Colonic mucosa (tissue), 4 donors: Measurements from ENCODE around the gene DACH1. TPM values are rescaled to one million over a fixed set of nuclear protein-coding genes. Genes with fewer than 3 reads are reported as not detected.

Experiments used
- DNase-seq: peaks from one replicate; pipeline ENCODE4 v3.0.0-alpha.2; 2020
- H3K27ac ChIP-seq: fragments of 200-600 bp; one replicate; pipeline ENCODE4 v1.8.0; 2021
- H3K27me3 ChIP-seq: fragments of 200-600 bp; one replicate; pipeline ENCODE4 v1.8.0; 2021
- H3K36me3 ChIP-seq: fragments of 200-600 bp; one replicate; pipeline ENCODE4 v1.8.0; 2021
- H3K4me1 ChIP-seq: fragments of 200-600 bp; one replicate; pipeline ENCODE4 v1.8.0; 2021; ENCODE audit warnings: mild to moderate bottlenecking
- H3K4me3 ChIP-seq: fragments of 200-600 bp; one replicate; pipeline ENCODE4 v1.8.0; 2021
- H3K9ac ChIP-seq, 2 donors: one replicate each; pipeline ENCODE4 v1.7.0; 2013; ENCODE audit warnings: control low read depth in 2 of 2, low read depth in 2 of 2, low read length in 2 of 2
- H3K9me3 ChIP-seq: fragments of 200-600 bp; one replicate; pipeline ENCODE4 v1.8.0; 2021
- intact Hi-C: fragments of 100-400 bp; cut with DNase I; formaldehyde crosslinking; loops from one replicate; pipeline ENCODE4 v1.14.1; 2022
- total RNA-seq, 2 donors: library from RNA; stranded (reverse); fragmentation: NEBNext Ultra II Directional in 1 of 2; extraction: Animal tissue kit (Norgen Biotek cat#: 25700) in 1 of 2; gene quantifications; one replicate each; pipeline ENCODE4 v1.2.1, GENCODE V29; 2021
- TF ChIP-seq, protein P1 (sequence below): fragments of 200-600 bp; IDR thresholded peaks from one replicate; pipeline ENCODE4 v1.8.0; 2022; ENCODE audit warnings: antibody characterized with exemption, mild to moderate bottlenecking
- donor health status: healthy.
- donor health status: DM: no; HTN: no; CAD: no.
- donor health status: DM: no; HTN: no; CAD: no.

DACH1 gene
- total RNA-seq, 2 donors from 2014 or later = 3.9 to 5.2 TPM

GRCh38 chr13:71886880-71887279 is 19.9 kb upstream of the DACH1 start:
- H3K4me1 ChIP-seq = no peaks in the 10 kb centered on the region
- intact Hi-C loops = loop anchor here (10.0 kb wide), 1 partner anchor 922 kb away; no protein-coding TSS in a partner anchor
- DNase-seq = no peak

DNA sequence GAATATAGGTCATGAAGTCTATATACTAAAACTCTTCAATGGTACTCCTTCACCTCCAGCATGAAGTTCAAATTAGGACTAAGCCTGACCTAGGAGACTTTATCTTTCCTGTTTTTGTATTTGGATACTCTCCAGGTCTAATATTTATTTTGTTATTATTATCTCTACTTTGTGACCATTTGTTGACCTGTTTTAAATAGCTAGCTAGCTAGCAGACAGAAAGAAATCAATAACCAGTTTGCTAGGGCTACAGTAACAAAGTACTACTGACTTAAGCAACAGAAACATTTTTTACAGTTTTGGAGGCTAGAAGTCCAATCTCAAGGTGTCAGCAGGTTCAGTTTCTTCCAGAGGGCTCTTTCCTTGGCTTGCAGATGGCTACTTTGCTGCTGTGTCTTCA is 15.1 kb upstream of the DACH1 start:
- no peak overlapping the region for H3K9ac ChIP-seq
- no peak overlapping the region for H3K27ac ChIP-seq
- H3K36me3 ChIP-seq = no peaks in the 10 kb centered on the region
- no peak overlapping the region for H3K4me3 ChIP-seq
- no peaks in the 10 kb centered on the region for H3K4me1 ChIP-seq
- TF ChIP-seq, protein P1, sequence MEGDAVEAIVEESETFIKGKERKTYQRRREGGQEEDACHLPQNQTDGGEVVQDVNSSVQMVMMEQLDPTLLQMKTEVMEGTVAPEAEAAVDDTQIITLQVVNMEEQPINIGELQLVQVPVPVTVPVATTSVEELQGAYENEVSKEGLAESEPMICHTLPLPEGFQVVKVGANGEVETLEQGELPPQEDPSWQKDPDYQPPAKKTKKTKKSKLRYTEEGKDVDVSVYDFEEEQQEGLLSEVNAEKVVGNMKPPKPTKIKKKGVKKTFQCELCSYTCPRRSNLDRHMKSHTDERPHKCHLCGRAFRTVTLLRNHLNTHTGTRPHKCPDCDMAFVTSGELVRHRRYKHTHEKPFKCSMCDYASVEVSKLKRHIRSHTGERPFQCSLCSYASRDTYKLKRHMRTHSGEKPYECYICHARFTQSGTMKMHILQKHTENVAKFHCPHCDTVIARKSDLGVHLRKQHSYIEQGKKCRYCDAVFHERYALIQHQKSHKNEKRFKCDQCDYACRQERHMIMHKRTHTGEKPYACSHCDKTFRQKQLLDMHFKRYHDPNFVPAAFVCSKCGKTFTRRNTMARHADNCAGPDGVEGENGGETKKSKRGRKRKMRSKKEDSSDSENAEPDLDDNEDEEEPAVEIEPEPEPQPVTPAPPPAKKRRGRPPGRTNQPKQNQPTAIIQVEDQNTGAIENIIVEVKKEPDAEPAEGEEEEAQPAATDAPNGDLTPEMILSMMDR = no peak
- no peak for DNase-seq
- intact Hi-C loops = loop anchor here (5.0 to 10.0 kb wide), 2 partner anchors 560 to 917 kb away; no protein-coding TSS in a partner anchor
- no peaks in the 10 kb centered on the region for H3K27me3 ChIP-seq
- H3K9me3 ChIP-seq = no peaks in the 10 kb centered on the region

More at GRCh38 chr13:71886880-71887279, 19.9 kb upstream of the DACH1 start:
- H3K27me3 ChIP-seq = no peaks in the 10 kb centered on the region
- TF ChIP-seq, protein P1 = no peak
- H3K27ac ChIP-seq = no peak overlapping the region
- H3K4me3 ChIP-seq = no peak overlapping the region
- no peak overlapping the region for H3K9ac ChIP-seq
- H3K36me3 ChIP-seq = no peaks in the 10 kb centered on the region
- no peaks in the 10 kb centered on the region for H3K9me3 ChIP-seq

- intact Hi-C loops = loop anchor here (5.0 to 10.0 kb wide), 2 partner anchors 559 to 916 kb away; no protein-coding TSS in a partner anchor
Observed at GRCh38 chr13:71880753-71881541, 13.9 kb upstream of the DACH1 start.

DNA sequence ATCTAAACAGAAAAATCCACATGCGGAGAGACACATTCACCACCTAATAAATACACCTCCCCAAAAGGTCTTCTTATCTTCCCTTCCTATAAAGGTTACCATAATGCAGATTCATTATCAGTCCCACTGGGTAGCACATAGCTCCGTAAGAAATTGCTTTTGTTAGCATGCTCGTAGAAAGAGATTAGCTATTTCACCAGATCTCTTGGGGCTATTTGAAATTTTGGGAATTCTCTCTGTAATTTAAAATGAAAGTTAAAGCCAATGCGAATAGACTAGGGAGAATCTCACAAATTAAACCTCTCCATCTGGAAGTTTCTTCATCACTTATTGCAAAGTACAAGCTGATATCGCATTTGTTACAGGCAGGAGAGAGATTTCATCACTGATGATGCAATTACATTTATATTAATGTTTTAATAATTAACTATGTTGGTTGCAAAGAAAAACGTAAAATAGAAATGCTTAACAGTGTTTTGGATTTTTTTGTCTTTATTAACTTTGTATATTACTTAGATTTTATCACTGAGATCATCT is 12.9 kb upstream of the DACH1 start:
- no peak overlapping the region for H3K9ac ChIP-seq

More at GRCh38 chr13:71880753-71881541, 13.9 kb upstream of the DACH1 start:
- no peaks in the 10 kb centered on the region for H3K4me1 ChIP-seq
- TF ChIP-seq, protein P1 = no peak
- no peak overlapping the region for H3K9ac ChIP-seq
- H3K4me3 ChIP-seq = no peak overlapping the region
- H3K27ac ChIP-seq = no peak overlapping the region
- H3K36me3 ChIP-seq = no peaks in the 10 kb centered on the region
- H3K27me3 ChIP-seq = no peaks in the 10 kb centered on the region
- no peak for DNase-seq
- no peaks in the 10 kb centered on the region for H3K9me3 ChIP-seq

DNA sequence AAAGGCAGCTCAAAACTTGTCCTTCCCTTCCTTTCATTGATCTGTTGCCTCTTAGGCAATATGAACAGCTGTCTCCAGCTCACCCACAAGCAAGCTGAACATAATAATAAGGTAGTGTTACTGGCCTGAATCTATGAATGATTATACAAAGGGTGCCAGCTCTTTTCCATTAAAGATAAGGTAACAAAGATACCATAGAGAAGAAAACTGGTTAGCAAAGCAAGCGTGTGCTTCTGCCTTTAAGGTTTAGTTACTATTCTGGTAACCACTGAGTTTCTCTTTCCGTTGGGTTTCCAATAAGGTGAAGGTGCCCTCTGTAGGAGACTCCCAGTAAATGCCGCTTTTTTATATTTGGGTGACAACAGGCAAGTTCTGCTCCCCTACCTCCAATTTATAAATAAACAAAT is 12.1 kb upstream of the DACH1 start:
- Histone ChIP-seq H3K4me3 (no peak overlapping the region), H3K27ac (no peak overlapping the region), H3K9me3 (no peaks in the 10 kb centered on the region), H3K4me1 (no peaks in the 10 kb centered on the region), H3K9ac (no peak overlapping the region), H3K36me3 (no peaks in the 10 kb centered on the region), H3K27me3 (no peaks in the 10 kb centered on the region)
- intact Hi-C loops = no loop called here
- TF ChIP-seq, protein P1 = peak; percentile 58
- no peak for DNase-seq

More for the DNA sequence above, 12.9 kb upstream of the DACH1 start:
- H3K9me3 ChIP-seq = no peaks in the 10 kb centered on the region
- H3K36me3 ChIP-seq = no peaks in the 10 kb centered on the region
- no peaks in the 10 kb centered on the region for H3K27me3 ChIP-seq
- TF ChIP-seq, protein P1 = no peak
- H3K4me3 ChIP-seq = no peak overlapping the region
- no peaks in the 10 kb centered on the region for H3K4me1 ChIP-seq
- intact Hi-C loops = loop anchor here (5.0 to 10.0 kb wide), 2 partner anchors 558 to 915 kb away; no protein-coding TSS in a partner anchor
- no peak overlapping the region for H3K27ac ChIP-seq
- DNase-seq = no peak
